NCI-H2107 (cell line): ENCODE results near the gene LPP.

Experiments
- DNase-seq: peaks from one replicate; lab custom pipeline; 2025; lab: John Stamatoyannopoulos, UW

The LPP gene

DNA sequence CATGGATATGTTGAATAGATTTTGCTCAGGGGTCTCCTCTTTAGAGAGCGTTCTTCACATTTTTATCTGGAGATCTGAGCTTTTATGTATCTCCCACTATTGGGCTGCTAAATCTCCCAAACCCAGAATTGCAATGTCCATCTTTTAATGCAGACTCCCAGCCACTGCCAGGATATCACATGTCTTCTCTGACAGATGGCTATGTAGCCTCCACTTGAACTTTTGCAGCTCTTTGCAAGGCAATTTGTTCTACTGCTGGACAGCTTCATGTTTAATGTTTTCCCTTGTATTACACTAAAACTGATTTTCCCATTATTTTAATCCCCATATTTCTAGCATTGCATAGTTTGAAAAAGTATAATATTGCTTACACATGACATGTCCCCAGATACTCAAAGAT lies 177.2 kb downstream of the LPP start:
- no peak for DNase-seq

DNA sequence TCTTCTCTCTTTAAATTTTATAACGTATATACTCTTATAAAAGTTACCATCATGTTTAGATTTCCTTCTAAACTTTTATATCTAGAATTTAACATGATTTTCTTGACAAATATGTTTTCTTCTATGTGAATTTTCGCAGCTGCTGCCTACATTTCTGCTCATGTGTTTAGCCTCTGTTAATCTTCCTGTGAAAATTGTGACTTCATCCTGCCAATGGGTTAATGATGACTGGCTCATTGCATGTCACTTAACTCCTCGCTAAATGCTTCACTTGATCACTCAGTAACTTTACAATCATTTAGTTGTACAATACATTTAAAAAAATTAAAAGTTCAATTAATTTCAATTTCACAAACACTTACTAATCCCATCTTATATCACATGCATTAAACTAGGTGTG lies 178.1 kb downstream of the LPP start:
- DNase-seq, result no peak

DNA sequence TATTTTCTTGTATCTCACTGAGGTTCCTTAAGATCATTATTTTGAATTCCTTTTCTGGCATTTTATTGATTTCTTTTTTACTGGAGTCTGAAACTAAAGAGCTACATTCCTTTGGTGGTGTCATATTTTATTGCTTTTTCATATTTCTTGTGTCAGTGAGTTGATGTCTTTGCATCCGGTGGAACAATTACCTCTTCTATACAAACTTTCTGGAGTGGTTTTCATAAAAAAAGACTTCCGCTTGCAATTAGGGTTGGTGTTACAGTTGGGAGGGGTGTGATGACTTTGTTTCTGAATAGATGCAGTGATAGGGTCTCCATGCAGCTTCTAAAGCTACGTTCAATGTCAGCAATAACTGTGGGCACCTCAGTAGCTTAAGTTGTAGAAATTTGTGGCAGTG lies 181.7 kb downstream of the LPP start:
- DNase-seq, result no peak

DNA sequence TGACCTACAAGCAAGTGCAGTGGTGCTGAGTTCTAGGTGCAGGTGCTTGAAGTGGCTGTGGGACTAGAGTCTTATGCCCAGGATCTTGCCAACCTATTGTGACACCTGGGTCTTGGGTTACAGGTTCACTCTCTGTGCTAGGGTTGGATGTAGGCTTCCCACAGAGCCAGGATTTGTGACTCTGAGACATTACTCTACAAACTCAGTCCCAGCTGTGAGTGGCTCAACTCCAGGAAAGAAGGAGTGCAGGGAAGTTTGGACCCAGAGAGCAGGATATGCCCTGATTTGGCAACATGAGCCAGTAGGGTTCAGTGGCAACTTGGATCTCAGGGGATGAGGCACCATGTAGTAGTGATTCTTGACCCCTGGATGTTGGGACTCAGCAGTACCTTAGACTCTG lies 182.2 kb downstream of the LPP start:
- DNase-seq, result no peak

DNA sequence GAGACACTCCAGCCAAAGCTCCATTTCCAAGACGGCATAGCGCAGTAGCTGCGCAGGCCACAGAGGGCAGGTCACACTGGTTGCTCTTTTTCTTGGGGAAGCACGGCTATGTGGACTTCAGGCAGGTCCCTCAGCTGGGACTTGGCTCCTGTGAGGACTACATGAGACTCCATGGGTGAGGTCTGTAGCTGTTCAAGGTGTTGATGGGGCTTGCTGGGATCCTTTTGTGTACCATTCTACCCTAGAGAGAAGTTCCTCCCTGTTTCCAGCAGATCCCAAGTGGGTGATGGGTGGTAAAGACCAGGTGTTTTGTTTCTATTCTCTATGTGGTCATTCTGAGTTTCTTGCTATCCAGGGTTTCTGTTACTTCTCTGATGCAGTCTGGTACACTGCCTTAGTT lies 183.3 kb downstream of the LPP start:
- no peak for DNase-seq

DNA sequence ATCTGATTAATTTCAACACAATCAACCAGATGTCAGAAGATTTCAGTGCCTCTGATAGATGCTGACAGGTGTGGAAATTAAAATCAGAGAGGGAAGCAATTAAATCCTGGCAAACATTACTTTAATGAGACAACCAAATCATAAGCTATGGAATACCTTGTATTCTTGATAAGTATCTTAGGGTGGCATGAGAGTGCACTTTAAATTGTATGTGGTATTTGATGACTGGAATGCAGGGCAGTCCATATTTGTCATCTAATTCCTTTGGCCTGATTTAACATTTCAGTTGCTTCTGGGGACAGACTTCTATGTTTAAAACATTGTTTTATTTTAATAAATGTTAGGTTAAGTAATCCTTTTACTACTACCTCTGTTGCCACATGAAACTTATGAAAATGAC lies 184.1 kb downstream of the LPP start:
- no peak for DNase-seq

DNA sequence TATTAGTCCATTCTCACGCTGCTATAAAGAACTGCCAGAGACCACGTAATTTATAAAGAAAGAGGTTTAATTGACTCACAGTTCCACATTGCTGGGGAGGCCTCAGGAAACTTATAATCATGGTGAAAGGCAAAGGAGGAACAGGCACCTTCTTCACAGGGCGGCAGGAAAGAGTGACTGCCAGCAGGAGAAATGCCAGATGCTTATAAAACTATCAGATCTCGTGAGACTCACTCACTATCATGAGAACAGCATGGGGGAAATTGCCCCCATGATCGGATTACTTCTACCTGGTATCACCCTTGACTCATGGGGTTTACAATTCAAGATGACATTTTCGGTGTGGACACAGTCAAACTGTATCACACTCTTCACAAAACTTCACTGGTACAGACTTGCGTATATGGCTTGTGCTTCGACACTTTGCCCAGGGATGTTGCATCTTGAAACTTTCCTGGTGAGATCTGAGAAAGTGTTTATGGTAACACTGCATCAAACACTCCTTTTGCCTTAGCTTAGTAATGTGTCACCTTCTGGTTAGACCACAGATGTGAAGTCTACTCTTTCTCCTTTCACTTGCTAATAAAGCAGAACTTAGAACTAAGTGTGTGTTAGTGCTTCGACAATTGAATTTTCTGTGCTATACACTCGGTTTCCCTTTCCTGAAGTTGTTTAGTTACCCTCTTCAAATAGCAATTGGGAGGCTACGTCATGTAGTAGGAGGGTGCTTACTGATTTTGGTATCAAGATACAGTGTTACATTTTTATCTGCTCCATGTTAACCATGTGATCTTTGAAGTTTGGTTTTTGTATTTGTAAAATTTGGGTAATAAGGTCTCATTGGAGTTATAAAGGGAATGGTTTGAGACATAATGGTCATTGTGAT lies 185.7 kb downstream of the LPP start:
- no peak for DNase-seq

DNA sequence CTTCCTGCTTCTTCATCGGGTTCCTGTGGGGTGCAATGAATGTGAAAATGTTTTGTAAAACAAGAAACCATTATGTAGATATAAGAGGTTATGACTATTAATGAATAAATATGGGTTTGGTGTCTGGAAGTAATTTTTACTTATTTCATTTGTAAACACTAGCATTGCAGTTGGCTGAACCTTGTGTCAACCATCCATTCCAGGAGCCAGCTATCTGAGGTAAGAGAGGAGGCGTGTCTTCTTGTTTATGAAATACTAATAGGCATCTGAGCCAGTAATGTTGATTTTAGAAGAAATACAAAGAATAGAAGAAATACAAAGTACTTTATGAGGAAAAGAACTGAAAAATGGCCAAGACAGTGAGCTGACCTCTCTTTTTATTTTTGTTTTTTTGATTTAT lies 187.5 kb downstream of the LPP start:
- DNase-seq, result no peak

DNA sequence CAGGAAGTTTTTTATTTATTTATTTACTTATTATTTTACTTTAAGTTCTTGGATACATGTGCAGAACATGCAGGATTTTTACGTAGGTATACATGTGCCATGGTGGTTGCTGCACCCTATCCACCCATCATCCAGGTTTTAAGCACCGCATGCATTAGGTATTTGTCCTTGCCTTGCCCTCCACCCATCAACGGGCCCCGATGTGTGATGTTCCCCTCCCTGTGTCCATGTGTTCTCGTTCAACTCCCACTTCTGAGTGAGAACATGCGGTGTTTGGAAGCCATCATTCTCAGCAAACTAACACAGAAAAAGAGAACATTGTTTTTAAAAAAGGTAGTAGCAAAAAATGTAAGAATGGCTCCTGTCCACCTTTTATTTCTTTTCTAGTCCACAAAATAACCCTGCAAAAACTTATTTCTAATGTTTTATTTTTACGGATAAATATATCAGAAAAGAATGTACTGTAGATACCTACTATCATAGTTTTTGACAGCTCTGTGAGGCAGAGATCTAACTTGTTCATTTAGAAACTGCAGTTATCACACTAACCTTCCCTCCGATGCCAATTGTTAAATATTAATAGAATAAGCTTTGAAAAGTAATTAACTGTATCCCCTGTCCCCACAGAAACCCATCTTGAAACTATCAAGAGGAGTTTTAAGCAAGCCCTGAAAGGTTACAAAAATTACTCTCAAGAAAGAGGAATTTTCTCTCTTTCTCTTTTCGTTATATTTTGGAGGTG lies 189.2 kb downstream of the LPP start:
- DNase-seq, result no peak

DNA sequence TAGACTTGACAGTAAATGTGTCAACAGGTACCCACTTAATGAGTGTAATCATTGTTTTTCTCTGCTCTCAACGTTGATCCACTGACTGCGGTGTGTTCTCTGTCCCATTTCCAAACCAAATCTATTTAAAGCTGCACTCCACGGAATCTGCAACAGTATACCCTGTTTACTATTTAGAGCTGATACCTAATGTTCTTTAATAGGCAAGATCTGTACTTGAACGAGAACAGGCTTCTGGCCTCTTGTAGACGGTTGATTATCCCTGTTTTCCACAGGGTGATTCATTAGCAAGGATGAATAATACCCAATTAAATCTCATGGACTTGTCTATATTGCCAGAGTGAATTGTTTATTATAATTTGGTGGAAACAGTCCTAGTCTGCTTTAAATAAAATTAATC lies 189.9 kb downstream of the LPP start:
- DNase-seq, result no peak

DNA sequence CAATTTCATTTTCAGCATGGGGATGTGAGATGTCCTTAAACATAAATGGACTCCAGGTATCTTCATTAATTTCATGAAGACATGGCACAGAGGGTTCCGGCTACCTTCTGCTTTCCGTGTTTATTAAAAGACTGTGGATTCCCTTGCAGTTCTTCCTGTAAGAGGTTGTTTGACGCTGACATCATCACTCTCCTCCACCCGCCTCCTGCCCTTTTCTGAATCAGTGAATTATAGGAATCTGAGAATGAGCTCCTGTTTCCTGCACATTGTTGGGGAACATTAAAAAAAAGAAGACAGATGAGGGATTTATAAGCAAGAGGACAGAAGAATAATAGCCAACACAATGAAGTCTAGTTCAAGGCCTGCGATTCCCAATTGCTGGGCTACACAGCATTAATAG lies 191.3 kb downstream of the LPP start:
- DNase-seq, result no peak

DNA sequence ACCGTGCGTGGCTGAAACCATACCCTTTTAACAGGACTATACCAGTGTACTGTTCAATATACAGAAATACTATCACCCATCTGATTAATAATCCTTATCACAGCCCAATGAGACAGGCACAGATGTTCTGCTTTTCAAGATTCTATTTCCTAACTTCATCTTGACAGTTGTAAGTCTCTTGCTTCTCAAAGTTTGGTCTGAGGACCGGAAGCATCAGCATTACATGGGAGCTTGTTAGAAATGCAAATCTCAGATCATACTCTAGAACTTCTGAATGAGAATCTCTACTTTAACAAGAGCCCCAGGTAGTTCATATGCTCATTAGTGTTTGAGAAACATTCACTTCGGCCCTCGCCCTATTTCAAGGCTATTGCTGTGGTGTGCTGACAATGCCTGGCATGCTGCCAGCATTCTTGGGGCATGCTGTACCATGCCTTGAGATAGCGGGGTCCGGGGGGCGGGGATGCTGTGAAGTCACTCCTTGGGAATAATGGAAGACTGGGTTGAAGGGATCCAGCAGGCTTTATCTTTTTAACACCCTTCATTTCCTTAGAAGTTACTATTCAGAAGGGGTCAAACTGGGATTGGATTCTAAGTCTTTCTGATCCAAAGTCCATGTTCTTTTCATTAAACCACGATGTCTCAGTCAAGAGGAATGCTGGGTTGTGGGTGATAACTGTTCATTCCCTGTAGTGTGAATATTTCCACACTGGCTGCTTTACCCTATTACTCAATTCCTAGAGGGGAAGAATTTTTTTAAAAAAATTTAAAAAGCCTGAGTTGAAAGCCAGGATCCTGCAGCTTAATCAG lies 194.7 kb downstream of the LPP start:
- DNase-seq, result no peak

DNA sequence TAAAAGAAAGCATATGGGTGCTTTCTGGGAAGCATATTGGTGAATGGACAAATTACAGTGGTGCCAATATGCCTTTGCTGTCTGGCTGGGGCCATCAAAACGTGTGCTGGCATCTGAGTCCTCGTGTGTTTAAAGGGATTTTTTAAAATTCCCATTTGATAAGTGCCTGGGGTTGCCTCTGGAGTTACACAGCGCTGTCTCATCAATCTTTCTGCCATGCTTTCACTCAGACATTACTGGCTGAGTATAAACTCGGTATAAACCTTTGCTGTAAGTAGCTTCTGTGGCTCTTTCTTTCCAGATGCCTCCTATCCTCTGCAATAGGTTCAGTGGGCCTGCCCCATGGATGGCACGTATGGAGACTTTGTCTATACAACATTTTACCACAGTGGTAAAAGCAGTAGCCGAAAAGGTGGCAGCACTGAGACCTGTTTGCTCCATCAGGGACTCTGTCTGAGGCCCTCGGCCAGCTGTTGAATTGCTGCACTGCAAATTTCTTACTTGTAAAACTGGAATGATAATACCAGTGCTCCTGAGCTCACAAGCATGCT lies 195.5 kb downstream of the LPP start:
- no peak for DNase-seq

DNA sequence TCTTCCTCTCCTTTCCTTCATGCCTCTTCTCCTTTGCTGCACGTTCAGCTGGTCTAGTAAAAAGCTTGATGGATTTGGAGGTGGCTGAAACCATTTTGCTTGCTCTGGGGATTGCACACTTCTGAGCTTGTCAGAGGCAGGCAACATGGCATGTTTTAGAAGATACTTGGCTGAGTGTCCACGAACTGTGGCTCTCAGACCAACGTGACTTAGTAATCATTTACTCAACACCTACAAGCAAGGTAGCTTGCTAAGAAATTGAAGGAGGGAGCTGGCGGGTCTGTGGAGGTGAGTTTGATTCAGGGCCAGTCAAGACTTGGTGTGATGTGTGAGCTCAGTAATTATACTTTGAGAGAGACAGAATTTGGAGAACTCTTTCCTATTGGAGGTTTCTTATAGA lies 196.0 kb downstream of the LPP start:
- DNase-seq, result no peak

DNA sequence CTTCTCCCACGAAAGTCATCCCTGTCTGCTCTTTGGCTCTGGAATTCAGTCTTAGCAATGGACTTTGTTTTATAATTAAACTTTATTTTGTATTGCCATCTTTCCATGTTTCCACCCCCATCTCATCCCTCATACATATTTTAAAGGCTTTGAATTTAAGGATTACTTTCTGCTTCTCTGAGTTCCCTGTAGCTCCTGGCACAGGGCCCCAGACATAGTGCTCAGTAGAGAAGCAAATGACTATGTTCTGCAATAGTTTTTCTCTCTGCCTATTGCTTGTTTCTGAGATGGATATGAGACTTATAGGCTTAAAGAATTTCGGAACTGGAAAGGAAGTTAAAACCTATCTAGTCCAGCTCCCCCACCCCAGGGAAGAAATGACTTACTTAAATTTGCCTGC lies 197.0 kb downstream of the LPP start:
- DNase-seq, result no peak

DNA sequence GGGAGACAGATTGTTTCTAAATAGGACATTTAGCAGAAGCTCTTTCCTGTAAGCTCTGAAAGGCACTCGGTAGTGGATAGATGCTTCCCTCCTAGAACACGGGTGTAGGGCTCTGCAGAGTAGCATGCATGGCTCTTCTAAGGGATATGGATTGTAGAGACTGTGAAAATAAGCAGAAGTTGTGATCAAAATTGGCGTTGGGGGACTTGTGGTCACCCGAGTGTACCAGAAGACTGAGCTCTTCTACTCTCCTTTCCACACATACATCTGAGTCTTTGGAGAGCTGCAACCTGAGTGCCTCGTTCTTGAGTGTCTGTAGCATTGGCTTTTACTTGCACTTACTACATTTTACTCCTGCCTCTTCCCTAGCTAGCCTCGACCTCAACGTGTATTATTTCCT lies 197.7 kb downstream of the LPP start:
- DNase-seq, result no peak

DNA sequence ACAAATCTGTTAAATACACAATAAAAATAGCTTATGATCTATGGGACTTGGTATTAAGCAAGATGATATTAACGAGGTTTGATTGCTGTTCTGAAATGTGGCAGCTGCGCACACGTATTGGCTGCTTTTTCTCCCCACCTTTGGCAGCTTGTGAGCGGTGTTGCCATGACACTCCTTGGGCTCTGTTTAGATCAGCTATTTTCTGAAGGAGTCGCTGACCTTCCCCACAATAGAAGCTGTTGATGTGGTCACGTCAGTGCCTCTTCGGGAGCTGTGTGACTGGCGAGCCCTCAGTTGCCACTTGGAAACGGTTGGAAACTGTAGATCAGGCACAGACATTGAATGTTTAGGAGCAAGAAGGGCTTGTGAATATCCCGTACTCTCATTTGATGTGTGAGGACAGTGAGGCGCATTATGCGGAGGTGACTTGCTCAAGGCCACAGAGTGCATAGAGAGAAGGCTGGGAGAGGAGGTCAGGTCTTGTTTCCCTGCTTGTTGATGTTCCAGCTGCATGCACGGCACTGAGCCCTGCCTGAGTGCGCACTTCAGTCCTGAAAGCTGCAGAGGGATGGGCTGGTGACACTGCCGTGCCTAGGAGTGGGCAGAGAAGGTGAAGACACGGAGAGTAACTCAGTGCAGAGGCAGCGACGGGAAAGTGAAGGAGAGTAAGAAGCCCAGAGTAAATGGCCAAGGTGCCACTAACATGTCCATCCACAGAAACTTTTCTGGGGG lies 198.4 kb downstream of the LPP start:
- no peak for DNase-seq

DNA sequence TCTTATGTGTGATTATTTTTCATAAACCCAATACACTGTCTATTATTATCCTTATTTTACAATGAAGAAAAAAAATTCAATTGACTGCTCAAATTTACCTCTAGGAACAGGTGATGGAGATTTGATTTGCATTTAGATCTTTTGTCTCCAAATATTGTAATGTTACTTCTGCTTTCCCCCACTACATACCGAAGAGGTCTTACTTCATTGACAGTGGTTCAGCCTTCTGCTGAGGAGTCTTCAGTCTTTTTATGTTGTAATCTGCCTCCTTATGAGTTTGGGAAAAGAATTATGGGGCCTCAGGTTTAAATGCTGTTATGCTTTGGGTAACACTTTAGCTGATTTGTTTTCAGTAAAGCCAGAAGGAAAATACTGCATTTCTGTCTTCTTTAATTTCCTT lies 199.5 kb downstream of the LPP start:
- DNase-seq, result no peak

DNA sequence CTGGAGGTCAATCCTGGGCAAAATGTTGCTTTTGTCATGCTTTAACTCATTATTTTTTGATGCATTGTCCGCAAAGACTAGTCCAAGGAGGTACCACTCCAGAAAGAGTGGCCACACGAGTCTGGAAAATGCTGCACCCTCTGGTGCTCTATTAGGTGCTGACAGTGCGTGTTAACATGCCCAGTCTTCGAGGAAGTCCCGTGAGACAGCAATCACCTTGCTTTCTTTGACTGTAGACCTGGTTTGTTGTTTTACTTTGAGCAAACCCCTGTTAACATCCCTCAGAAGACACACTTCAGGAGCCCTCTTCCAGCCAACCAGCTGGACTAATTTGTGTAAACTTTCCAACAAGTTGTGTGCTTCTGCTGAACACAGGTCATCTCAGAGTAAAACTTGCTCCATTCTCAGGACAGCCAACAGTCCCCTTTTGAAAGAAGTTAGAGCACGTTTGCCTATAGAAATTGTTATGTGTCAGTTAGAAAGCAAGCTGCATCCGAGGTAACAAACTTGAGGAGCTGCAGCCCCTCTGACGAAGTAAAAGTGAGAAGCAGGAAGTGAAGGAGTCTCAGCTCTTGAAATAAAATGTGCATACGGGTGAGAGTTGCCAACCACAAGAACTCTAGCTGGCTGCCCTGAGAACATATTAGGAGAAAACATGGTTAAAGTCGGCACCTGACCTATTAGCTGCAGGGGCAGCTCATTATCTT lies 205.0 kb downstream of the LPP start:
- no peak for DNase-seq

DNA sequence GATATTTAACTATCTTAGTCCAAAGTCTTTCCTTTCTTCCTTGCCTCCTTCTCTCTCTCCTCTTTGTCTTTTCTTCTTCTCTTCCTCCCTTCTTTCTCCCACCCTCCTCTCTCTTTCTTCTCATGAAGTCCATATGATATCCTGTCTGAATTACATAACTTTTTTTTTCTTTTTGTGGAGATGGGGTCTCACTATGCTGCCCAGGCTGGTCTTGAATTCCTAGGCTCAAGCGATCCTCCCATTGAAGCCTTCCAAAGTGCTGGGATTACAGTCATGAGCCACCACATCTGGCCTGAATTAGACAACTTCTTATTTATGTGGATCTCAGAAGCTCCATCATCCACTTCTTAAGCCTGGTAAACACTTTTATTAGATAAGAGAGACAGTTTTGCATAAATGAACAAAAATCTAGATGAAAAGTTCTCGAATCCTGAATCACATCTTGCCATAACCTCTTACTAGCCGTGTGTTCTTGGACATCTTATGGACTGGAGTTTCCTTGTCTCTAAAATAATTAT lies 206.5 kb downstream of the LPP start:
- no peak for DNase-seq

DNA sequence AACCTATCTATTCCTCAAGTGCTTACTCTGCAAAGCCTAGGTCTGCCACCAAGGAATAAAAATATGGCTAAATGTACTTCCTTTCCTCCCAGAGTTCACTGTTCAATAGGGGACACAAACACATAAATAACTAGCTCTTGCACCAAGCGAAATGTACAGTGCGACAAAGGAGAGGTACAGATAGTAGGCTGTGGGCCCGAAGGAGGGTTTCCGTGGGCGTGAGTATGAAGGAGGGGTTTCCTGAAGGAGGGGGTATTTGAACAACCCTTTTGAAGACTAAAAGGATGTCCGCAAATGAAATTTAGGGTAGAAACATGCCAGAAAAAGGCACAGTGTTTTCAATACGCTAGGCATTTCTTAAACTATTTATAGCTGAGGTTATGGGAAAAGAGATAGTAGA lies 207.9 kb downstream of the LPP start:
- no peak for DNase-seq
